GM10266 (cell line): ENCODE results near the gene DPY19L2.
"Not testable (repeated sequence)": the region's sequence is repeated elsewhere in the genome, so short reads cannot be mapped to it uniquely, and the experiment has no call there.

ENCODE experiments used
- DNase-seq: peaks from one replicate; pipeline ENCODE4 v3.0.0; 2012; ENCODE audit errors: extremely low spot score
- TF ChIP-seq, protein P1 (sequence below): IDR thresholded peaks from 2 replicates; pipeline ENCODE4 v1.5.1; 2012; ENCODE audit warnings: mild to moderate bottlenecking, low read depth; ENCODE audit not compliant: control insufficient read depth, insufficient read depth; ENCODE audit errors: missing control alignments

Gene DPY19L2

GRCh38 chr12:63549034-63549433 lies 119.3 kb downstream of the DPY19L2 start:
- DNase-seq, result not testable (repeated sequence)

DNA sequence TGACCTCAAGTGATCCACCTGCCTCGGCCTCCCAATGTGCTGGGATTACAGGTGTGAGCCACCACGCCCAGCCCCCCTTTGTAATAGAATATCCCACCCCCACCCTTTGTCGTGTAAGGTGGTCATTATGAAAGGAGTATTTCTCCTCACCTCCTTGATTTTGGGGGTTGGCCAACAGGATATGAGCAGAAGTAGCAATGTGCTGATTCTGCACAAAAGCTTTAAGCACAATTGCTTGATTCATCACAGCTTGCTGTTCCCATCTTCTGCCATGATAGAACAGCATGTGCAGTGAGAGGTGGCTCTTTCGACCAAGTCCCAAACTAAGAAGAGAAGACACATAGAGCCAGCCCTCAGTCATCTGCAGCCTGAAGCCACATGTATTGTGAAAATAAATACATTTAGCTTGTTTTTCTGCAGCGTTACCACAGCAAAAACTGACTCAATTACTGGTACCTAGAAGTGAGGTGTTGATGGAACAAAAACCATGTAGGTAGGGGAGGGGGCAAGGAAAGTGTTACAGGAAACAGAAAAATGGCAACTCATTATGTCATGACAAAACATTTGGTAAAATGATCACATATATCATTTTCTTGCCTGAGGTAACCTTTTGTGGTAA lies 122.9 kb downstream of the DPY19L2 start:
- DNase-seq, result not testable (repeated sequence)

DNA sequence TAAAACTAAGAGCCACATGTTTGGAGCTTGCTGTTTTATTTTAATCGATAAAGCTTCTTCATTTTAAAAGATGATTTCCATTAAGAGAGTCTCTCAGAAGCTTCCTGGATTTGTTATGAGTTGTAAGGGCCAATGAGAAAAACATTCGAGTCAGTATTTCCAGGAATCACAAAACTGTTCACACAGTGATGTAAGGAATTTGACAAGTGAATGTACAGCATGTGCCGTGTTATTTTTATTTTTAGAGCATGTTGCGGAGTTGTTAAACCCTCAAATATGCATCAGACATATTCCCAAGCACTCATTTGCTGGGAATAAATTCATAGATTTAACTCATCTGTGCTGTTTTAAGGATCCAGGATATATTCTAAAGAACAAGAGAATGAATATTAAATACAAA lies 129.6 kb downstream of the DPY19L2 start:
- DNase-seq, result not testable (repeated sequence)

GRCh38 chr12:63537838-63538237 lies 130.5 kb downstream of the DPY19L2 start:
- not testable (repeated sequence) for DNase-seq

DNA sequence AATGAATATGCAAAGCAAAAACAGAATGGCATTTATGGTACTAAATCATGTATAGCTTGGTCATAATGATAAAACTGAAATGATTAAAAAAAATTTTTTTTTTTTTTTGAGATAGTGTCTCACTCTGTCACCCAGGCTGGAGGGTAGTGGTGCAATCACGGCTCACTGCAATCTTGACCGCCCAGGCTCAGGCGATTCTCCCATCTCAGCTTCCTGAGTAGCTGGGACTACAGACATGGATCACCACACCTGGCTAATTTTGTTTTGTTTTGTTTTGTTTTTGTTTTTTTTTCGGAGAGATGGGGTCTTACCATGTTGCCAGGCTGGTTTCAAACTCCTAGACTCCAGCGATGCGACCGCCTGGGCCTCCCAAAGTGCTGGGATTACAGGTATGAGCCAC lies 138.7 kb downstream of the DPY19L2 start:
- not testable (repeated sequence) for DNase-seq

DNA sequence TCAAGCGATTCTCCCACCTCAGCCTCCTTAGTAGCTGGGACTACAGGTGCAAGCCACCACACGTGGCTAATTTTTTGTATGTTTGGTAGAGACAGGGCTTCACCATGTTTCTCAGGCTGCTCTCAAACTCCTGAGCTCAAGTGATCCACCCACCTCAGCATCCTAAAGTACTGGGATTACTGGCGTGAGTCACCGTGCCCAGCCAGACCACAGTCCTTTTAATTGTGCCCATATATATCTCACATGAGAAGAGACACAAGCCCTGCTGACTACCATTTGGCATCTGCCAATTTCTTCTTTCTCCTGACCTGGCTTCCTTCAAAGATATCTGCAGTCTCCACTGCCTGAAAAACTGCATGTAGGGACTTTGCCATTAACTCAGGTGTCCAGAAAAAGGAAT lies 142.5 kb downstream of the DPY19L2 start:
- TF ChIP-seq, protein P1, sequence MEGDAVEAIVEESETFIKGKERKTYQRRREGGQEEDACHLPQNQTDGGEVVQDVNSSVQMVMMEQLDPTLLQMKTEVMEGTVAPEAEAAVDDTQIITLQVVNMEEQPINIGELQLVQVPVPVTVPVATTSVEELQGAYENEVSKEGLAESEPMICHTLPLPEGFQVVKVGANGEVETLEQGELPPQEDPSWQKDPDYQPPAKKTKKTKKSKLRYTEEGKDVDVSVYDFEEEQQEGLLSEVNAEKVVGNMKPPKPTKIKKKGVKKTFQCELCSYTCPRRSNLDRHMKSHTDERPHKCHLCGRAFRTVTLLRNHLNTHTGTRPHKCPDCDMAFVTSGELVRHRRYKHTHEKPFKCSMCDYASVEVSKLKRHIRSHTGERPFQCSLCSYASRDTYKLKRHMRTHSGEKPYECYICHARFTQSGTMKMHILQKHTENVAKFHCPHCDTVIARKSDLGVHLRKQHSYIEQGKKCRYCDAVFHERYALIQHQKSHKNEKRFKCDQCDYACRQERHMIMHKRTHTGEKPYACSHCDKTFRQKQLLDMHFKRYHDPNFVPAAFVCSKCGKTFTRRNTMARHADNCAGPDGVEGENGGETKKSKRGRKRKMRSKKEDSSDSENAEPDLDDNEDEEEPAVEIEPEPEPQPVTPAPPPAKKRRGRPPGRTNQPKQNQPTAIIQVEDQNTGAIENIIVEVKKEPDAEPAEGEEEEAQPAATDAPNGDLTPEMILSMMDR, result no peak
- no peak for DNase-seq

DNA sequence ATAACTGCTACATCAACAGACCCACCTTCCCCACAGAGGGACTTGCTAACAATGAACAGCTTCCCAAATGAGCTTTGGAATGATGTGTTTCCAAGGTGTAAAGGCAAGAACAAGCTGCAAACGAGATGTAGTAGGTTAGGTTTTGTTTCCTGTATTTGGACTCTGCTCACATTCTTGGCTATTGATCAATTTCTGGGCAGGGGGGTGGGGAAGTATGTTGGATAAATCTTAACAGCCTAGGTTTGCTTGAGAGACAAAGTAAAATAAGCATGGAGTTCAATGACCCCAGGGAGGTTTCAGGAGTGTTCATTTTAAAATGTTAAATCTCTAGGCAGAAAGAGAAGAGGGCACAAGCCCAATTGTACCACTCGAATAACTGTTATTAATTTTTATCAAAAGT lies 146.6 kb downstream of the DPY19L2 start:
- no peak for DNase-seq
- TF ChIP-seq, protein P1, result no peak
